DOHH2 (cell line): ENCODE results near the gene NYNRIN.

Experiments
- EZH2phosphoT487 ChIP-seq: fragments of 200-600 bp; sonication (generic); IDR thresholded peaks from 2 replicates; pipeline ENCODE4 v1.6.1; 2017; ENCODE audit warnings: borderline replicate concordance, mild to moderate bottlenecking, antibody characterized with exemption, low read length, moderate library complexity, mixed read lengths
- TF ChIP-seq, protein P1 (sequence below): fragments of 200-600 bp; sonication (generic); IDR thresholded peaks from one replicate; pipeline ENCODE4 v1.5.1; 2014; ENCODE audit warnings: antibody characterized with exemption, mild to moderate bottlenecking, low read depth, low read length; ENCODE audit not compliant: poor library complexity, severe bottlenecking

DNA sequence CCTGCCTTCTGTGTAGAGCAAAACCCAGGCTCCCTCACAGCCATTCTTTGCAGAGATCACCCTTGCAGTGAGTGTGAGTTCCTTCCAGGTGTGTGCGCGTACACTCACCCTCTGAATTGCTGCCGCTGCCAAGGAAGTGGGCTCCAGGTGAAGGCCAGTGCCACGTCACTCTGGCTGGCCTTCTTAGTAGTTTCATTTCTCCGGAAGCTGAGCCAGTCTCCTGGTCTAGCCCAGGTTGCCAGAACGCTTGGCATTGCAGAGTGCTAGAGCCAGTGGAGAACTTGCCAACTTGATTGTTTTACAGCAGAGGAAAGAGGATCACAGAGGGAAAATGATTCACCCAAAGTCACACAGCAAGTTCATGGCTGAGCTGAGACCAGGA is 19.7 kb downstream of the NYNRIN start:
- TF ChIP-seq, protein P1, sequence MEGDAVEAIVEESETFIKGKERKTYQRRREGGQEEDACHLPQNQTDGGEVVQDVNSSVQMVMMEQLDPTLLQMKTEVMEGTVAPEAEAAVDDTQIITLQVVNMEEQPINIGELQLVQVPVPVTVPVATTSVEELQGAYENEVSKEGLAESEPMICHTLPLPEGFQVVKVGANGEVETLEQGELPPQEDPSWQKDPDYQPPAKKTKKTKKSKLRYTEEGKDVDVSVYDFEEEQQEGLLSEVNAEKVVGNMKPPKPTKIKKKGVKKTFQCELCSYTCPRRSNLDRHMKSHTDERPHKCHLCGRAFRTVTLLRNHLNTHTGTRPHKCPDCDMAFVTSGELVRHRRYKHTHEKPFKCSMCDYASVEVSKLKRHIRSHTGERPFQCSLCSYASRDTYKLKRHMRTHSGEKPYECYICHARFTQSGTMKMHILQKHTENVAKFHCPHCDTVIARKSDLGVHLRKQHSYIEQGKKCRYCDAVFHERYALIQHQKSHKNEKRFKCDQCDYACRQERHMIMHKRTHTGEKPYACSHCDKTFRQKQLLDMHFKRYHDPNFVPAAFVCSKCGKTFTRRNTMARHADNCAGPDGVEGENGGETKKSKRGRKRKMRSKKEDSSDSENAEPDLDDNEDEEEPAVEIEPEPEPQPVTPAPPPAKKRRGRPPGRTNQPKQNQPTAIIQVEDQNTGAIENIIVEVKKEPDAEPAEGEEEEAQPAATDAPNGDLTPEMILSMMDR: no peak
- no peak for TF ChIP-seq EZH2phosphoT487
